ENCODE data around the gene PRRC2B.

PRRC2B gene

DNA sequence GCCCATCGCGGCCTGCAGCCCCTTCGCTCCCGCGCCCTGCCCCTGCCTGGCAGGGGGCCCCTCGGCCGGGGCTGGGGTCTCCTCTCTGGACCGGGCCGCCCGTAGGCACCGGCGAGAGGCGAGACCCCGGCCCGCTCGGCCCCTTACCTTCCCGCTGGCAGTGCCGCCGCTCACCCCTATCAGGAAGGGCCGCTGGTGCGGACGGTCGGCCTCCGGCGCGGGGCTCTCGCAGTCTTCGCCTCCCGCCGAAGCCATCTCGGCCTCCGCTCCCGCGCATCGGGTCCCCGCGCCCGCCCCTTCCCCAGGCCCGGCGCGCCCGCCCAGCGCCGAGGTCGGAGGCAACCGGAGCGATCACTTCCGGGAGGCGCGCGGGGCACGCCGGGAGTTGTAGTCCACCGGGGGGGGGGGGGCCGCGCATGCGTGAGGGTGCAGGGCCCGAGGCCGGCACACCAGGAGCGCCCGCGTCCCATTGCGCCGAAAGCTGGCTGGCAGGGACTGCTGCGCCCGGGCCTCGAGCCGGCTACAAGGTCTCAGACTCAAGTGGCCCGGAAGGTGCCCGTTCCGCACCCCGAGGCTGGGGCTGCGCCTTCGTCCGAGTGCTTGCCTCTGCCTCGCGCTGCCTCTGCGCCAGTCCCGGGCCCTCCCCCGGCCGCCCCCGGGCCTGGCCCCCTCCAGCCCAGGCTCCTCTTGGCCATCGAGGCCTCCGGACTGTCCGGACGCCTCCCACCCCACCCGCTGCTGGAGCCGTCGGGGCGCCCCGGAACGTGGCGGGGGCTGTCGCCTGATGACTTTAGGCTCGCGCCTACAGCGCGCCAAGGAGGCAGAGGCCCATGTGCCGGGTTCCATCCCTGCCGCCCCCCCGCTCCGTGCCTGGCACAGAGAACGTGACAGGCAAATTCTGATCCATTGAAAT is 137.3 kb downstream of the PRRC2B start, which contains the start of gene UCK1:
Gene UCK1 (minus strand): TSS at position 344 of the 913 bp plus-strand sequence. CDS start 89 bp downstream, at position 255.
- TF ChIP-seq, protein P1, sequence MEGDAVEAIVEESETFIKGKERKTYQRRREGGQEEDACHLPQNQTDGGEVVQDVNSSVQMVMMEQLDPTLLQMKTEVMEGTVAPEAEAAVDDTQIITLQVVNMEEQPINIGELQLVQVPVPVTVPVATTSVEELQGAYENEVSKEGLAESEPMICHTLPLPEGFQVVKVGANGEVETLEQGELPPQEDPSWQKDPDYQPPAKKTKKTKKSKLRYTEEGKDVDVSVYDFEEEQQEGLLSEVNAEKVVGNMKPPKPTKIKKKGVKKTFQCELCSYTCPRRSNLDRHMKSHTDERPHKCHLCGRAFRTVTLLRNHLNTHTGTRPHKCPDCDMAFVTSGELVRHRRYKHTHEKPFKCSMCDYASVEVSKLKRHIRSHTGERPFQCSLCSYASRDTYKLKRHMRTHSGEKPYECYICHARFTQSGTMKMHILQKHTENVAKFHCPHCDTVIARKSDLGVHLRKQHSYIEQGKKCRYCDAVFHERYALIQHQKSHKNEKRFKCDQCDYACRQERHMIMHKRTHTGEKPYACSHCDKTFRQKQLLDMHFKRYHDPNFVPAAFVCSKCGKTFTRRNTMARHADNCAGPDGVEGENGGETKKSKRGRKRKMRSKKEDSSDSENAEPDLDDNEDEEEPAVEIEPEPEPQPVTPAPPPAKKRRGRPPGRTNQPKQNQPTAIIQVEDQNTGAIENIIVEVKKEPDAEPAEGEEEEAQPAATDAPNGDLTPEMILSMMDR (IDR thresholded peaks at IDR 0.05) = no peak
- Histone ChIP-seq H3K9me3 (no peaks in the 10 kb centered on the region), H3K27ac (peak within 1 kb of the TSS; percentile 66), H3K36me3 (peaks cover 39% of the 10 kb centered on the region), H3K4me3 (ENCODE audit: low read depth in 1 of 2, low read length in 1 of 2) (peak within 1 kb of the TSS; percentile 72 to 97), H3K4me1 (ENCODE audit: control insufficient read depth in 1 of 2, insufficient read depth in 1 of 2, low read depth in 1 of 2, low read length in 1 of 2) (peaks cover 11 to 15% of the 10 kb centered on the region in 2 experiments), H3K27me3 (peaks cover 7% of the 10 kb centered on the region)

DNA sequence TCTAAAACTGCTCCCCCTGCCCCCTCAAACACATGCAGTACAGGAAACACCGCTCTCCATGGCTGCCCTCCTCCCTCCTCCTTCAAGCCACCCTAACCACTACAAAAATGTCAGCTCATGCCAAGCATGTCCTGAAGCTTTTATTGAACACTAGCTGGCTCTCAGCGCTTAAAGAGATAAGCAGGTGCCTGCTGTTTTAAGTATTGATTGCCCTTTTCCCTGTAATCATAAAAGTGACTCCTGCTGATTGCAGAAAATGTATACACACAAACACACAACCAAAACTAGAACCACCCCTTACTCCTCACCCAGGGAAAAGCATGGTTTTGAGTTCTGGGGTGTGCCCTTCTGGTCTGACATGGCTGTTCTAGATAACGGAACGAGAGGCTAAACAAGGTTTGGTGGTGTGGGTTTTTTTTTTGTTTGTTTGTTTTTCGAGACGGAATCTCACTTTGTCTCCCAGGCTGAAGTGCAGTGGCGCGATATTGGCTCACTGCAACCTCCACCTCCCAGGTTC is 140.9 kb downstream of the PRRC2B start:
- no peak overlapping the region for H3K27ac ChIP-seq
- no peak overlapping the region for H3K4me3 ChIP-seq (ENCODE audit: low read depth in 1 of 2, low read length in 1 of 2)
- TF ChIP-seq, protein P1 (IDR thresholded peaks at IDR 0.05) = no peak
- no peaks in the 10 kb centered on the region for H3K9me3 ChIP-seq
- peaks cover 6% of the 10 kb centered on the region for H3K36me3 ChIP-seq
- peaks cover 11 to 15% of the 10 kb centered on the region in 2 experiments for H3K4me1 ChIP-seq (ENCODE audit: control insufficient read depth in 1 of 2, insufficient read depth in 1 of 2, low read depth in 1 of 2, low read length in 1 of 2)
- H3K27me3 ChIP-seq = peaks cover 7% of the 10 kb centered on the region

DNA sequence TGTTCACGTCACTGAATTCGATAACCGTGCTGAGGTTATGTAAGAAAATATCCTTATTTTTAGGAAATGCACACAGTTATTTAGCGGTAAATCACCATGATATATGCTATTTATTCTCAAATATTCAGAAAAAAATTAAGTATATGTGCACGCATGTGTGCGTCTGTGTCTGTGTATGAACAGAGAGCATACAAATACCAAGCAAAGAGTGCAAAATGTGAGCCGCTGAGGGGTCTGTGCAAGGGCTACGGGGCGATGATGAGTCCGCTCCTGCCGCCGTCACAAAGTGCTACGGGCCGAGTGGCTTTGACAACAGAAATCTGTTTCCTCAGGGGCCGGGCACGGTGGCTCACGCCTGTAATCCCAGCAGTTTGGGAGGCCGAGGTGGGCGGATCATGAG is 144.1 kb downstream of the PRRC2B start:
- TF ChIP-seq, protein P1 (IDR thresholded peaks at IDR 0.05) = no peak
- Histone ChIP-seq H3K4me1 (ENCODE audit: control insufficient read depth in 1 of 2, insufficient read depth in 1 of 2, low read depth in 1 of 2, low read length in 1 of 2) (no peaks in the 10 kb centered on the region), H3K27me3 (peaks cover 23% of the 10 kb centered on the region), H3K36me3 (no peaks in the 10 kb centered on the region), H3K9me3 (no peaks in the 10 kb centered on the region), H3K4me3 (ENCODE audit: low read depth in 1 of 2, low read length in 1 of 2) (no peak overlapping the region), H3K27ac (no peak overlapping the region)

DNA sequence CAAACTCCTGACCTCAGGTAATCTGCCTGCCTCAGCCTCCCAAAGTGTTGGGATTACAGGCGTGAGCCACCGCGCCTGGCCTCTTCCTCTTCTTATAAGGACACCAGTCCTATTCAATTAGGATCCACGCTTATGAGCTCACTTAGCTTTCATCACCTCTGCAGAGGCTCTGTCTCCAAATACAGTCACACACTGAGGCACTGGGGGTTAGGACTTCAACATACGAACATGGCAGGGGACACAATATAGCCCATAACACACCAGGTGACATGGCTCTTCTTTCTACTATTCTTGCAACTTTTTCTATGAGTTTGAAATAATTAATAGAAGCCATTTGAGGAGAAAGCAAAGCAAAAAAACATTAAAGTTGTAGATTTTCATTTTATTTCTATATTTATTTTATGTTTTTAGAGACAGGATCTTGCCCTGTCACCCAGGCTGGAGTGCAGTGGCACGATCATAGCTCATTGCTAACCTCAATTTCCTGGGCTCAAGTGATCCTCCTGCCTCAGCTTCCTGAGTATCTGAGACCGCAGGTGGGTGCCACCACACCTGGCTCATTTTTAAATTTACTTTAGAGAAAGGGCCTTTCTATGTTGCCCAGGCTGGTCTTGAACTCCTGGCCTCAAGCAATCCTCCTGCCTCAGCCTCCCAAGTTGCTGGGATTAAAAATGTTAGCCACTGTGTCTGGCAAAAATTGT is 145.5 kb downstream of the PRRC2B start:
- TF ChIP-seq, protein P1 (IDR thresholded peaks at IDR 0.05) = no peak
- no peaks in the 10 kb centered on the region for H3K4me1 ChIP-seq (ENCODE audit: control insufficient read depth in 1 of 2, insufficient read depth in 1 of 2, low read depth in 1 of 2, low read length in 1 of 2)
- peaks cover 35% of the 10 kb centered on the region for H3K27me3 ChIP-seq
- no peaks in the 10 kb centered on the region for H3K36me3 ChIP-seq
- no peaks in the 10 kb centered on the region for H3K9me3 ChIP-seq
- no peak overlapping the region for H3K4me3 ChIP-seq (ENCODE audit: low read depth in 1 of 2, low read length in 1 of 2)
- H3K27ac ChIP-seq = no peak overlapping the region

DNA sequence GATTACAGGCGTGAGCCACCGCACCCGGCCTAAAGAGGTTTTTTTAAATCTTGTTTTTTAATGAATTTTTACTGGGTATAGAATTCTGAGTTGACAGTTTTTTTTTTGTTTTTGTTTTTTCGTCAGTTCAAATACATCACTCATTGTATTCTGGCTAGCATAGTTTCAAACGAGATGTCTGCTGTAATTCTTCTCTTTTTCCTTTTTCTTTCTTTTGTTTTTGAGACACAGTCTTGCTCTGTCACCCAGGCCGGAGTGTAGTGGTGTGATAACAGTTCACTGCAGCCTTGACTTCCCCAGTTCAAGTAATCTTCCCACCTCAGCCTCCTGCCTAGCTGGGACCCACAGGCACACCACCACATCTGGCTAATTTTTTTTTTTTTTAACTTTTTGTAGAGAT is 149.3 kb downstream of the PRRC2B start:
- Histone ChIP-seq H3K4me3 (ENCODE audit: low read depth in 1 of 2, low read length in 1 of 2) (no peak overlapping the region), H3K9me3 (no peaks in the 10 kb centered on the region), H3K27me3 (peaks cover 66% of the 10 kb centered on the region), H3K27ac (no peak overlapping the region), H3K36me3 (no peaks in the 10 kb centered on the region), H3K4me1 (ENCODE audit: control insufficient read depth in 1 of 2, insufficient read depth in 1 of 2, low read depth in 1 of 2, low read length in 1 of 2) (no peaks in the 10 kb centered on the region)
- TF ChIP-seq, protein P1 (IDR thresholded peaks at IDR 0.05) = no peak

Data from neutrophil (primary cell).